ENCODE results near the gene DCDC1.

Gene DCDC1

GRCh38 chr11:30826911-30827310 lies 542.6 kb downstream of the DCDC1 start:
- DNase-seq (ENCODE audit: low spot score): no peak
- TF ChIP-seq, protein P1, sequence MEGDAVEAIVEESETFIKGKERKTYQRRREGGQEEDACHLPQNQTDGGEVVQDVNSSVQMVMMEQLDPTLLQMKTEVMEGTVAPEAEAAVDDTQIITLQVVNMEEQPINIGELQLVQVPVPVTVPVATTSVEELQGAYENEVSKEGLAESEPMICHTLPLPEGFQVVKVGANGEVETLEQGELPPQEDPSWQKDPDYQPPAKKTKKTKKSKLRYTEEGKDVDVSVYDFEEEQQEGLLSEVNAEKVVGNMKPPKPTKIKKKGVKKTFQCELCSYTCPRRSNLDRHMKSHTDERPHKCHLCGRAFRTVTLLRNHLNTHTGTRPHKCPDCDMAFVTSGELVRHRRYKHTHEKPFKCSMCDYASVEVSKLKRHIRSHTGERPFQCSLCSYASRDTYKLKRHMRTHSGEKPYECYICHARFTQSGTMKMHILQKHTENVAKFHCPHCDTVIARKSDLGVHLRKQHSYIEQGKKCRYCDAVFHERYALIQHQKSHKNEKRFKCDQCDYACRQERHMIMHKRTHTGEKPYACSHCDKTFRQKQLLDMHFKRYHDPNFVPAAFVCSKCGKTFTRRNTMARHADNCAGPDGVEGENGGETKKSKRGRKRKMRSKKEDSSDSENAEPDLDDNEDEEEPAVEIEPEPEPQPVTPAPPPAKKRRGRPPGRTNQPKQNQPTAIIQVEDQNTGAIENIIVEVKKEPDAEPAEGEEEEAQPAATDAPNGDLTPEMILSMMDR (IDR thresholded peaks at IDR 0.05): no peak
- Histone ChIP-seq H3K4me3 (no peak overlapping the region), H3K27ac (no peak overlapping the region)

GRCh38 chr11:30825723-30826122 lies 543.8 kb downstream of the DCDC1 start:
- DNase-seq (ENCODE audit: low spot score): no peak
- H3K4me3 ChIP-seq: no peak overlapping the region
- TF ChIP-seq, protein P1 (IDR thresholded peaks at IDR 0.05): no peak
- no peak overlapping the region for H3K27ac ChIP-seq

DNA sequence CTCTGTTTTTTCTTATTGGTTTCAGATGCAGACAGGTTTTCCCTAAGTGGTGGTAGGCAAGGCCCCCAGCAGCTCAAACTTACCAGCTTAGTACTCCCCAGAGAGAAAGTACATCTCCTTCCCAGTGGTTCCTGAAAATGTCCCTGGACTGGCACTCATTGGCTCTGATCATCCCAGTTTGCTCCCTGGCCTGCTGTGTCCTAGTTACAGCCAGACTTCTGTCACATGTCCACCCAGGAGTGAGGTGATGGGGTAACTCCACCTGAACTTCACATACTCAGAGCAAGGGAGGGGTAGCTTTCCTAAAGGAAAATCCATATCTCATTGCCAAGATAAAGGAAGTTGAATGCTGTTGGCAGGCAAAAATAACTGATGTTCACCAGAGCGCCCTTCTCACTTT lies 546.4 kb downstream of the DCDC1 start:
- H3K4me3 ChIP-seq: no peak overlapping the region
- TF ChIP-seq, protein P1 (IDR thresholded peaks at IDR 0.05): no peak
- no peak for DNase-seq (ENCODE audit: low spot score)
- H3K27ac ChIP-seq: no peak overlapping the region

DNA sequence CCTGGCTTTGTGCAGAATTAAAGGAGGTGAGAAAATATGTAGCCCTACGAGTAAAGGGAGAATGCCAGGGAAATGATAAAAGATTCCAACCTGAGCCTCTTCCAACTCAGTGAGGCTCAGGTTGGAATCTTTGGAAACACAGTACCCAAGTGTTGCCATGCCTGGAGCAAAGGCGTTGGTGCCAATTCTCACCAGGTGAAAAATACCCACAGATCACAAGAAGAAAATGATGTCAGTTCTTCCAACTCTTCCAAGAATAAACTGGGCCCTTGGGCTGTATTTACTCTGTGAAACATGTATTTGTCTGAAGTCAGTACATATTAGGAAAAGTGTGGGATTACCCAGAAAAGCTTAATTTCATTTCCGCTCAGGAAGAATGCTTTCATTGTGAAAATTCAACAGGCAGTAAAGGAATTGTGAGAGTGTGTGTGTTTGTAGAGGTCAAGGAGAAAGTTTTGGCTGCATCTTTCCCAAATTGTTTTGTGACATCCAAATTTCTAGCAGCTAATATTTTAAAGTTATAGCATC lies 548.0 kb downstream of the DCDC1 start:
- DNase-seq (ENCODE audit: low spot score): no peak
- H3K4me3 ChIP-seq: no peak overlapping the region
- H3K27ac ChIP-seq: no peak overlapping the region
- TF ChIP-seq, protein P1 (IDR thresholded peaks at IDR 0.05): no peak

- no peak for DNase-seq (ENCODE audit: low spot score)
- H3K4me3 ChIP-seq: no peak overlapping the region
- H3K27ac ChIP-seq: no peak overlapping the region
- TF ChIP-seq, protein P1 (IDR thresholded peaks at IDR 0.05): no peak
Observed at GRCh38 chr11:30818721-30819120, 550.8 kb downstream of the DCDC1 start.

DNA sequence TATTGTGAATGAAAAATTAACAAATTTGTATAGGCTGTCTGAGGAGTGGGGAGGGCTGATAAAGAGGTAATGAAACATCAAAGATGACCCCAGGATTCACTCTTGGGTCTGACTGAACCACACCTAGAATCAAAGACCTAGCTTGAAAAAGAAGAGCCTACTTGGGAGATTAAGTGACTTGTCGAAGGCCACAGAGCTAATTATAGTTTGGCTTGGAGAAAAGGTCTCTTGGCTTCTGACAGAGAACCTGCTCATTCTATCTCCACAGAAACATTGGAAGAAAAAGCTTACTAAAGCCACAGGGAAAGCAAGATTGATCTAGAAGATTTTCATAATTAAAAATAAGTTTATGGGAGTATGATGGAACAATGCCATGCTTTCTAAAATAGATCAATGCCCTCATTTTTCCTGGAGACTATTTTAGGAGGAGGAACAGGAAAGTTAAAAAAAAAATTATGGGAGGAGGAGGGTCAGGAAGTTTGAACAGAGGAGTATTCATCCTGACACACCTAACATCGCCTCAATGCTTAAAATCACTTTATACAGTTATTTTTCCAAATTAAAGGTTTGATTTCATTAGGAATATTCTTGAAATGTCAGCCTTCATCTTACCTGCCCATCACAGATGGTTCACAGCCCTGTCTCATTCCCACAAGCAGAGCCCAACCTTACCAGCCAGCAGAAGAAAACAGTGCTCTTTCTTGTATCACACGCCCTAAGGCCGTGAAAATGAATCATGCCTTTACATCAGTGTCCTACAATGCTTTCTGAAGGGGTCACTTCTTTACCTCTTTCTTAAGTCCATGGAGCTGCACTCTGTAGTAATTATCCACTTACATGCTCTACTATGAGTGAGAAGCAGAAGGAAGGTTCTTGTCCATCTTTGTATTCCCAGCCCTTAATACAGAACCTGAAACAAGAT lies 552.3 kb downstream of the DCDC1 start:
- H3K27ac ChIP-seq: no peak overlapping the region
- no peak for DNase-seq (ENCODE audit: low spot score)
- TF ChIP-seq, protein P1 (IDR thresholded peaks at IDR 0.05): no peak
- H3K4me3 ChIP-seq: no peak overlapping the region

GRCh38 chr11:30815619-30816018 lies 553.9 kb downstream of the DCDC1 start:
- no peak for DNase-seq (ENCODE audit: low spot score)
- TF ChIP-seq, protein P1 (IDR thresholded peaks at IDR 0.05): no peak

More at GRCh38 chr11:30815619-30816018, 553.9 kb downstream of the DCDC1 start:
- no peak overlapping the region for H3K27ac ChIP-seq
- no peak overlapping the region for H3K4me3 ChIP-seq

Data from coronary artery (tissue), 2 donors.